ENCODE results near the gene PDLIM7. TPM values are rescaled to one million over a fixed set of nuclear protein-coding genes. Genes with fewer than 3 reads are reported as not detected.

PDLIM7 gene
- total RNA-seq, 2 experiments from 2014 or later = 41.2 to 42.2 TPM

DNA sequence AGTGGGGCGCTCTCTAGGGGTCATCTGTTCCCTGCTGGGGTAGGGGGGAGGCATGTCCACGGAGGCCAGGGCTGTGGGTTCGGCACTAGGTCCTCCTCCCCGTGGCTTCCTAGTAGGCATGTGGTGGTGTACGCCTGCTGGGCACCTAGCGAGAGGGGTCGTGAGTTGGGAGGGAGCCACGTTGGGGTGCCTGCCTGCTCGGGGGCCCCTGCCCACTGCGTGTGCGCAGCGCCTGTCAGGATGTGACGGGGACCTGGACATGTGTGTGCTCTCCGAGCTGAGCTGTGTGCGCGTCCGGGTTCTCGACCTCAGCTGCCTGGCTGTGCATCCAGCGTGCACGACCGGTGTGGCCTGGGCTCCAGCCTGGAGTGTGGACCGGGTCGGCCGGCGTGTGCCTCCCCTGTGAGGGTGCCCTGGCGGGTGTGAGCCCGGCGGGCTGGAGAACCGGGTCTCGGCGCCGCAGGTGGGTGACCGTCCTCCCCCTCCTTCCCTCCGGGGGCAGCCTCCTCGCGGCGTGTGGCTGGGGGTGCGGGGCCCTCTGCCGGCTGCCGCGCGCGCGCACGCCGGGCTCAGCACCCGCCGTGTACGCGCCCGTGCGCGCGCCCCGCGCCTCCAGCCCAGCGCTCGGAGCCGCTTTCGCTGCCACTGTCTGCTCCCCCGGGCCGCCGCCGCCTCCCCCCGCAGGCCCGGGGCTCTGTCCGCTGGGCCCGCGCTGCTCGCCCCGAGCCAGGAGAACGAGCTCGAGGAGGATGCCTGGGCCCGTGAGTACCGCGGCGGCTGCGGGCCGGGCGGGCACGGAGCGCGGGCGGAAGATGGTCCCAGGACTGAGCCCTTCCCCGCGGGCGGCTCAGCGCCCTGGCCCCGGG, 51.0 kb downstream of the PDLIM7 start, which contains the start of gene PRR7:
Gene PRR7 (plus strand): TSS at position 615 of the 866 bp plus-strand sequence. CDS start 8,254 bp downstream, outside the sequence.
- peak; percentile 65 for DNase-seq
- intact Hi-C loops (cut with micrococcal nuclease) = no loop called here
- Mint-ChIP-seq H3K9me3 (no peaks in the 10 kb centered on the region), H3K27me3 (ENCODE audit: low read depth) (no peaks in the 10 kb centered on the region), H3K4me1 (ENCODE audit: low read depth) (peaks cover 45% of the 10 kb centered on the region), H3K4me3 (peak within 1 kb of the TSS; percentile 77), H3K27ac (peak within 1 kb of the TSS; percentile 92), H3K36me3 (ENCODE audit: low read depth) (peaks cover 2% of the 10 kb centered on the region)
- CTCF ChIA-PET = interaction anchor here (1.0 to 8.6 kb wide), 8 partner anchors 9 to 86 kb away, joined by 3 to 131 read pairs (median 24); no protein-coding TSS in a partner anchor

DNA sequence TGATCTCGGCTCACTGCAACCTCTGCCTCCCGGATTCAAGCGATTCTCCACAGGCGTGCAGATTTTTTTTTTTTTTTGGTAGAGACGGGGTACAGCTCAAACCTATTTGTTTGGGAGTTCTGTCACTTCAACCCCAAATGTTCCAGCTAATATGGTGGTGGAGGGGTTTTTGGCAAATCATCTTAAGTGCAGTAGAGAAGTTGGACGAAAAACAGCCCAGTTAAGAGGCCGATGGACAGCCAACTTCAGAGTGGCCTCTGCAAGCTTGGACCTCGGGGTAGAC, 51.5 kb downstream of the PDLIM7 start:
- Mint-ChIP-seq H3K27ac (peak overlapping the region; percentile 92), H3K27me3 (ENCODE audit: low read depth) (no peaks in the 10 kb centered on the region), H3K9me3 (no peaks in the 10 kb centered on the region), H3K4me3 (peak overlapping the region; percentile 77), H3K4me1 (ENCODE audit: low read depth) (peaks cover 48% of the 10 kb centered on the region), H3K36me3 (ENCODE audit: low read depth) (peaks cover 2% of the 10 kb centered on the region)
- intact Hi-C loops (cut with micrococcal nuclease) = loop anchor here (1.0 to 2.0 kb wide), 3 partner anchors 8 to 41 kb away; no protein-coding TSS in a partner anchor
- CTCF ChIA-PET = interaction anchor here (0.7 to 8.6 kb wide), 10 partner anchors 9 to 136 kb away, joined by 3 to 131 read pairs (median 7); no protein-coding TSS in a partner anchor
- no peak for DNase-seq

DNA sequence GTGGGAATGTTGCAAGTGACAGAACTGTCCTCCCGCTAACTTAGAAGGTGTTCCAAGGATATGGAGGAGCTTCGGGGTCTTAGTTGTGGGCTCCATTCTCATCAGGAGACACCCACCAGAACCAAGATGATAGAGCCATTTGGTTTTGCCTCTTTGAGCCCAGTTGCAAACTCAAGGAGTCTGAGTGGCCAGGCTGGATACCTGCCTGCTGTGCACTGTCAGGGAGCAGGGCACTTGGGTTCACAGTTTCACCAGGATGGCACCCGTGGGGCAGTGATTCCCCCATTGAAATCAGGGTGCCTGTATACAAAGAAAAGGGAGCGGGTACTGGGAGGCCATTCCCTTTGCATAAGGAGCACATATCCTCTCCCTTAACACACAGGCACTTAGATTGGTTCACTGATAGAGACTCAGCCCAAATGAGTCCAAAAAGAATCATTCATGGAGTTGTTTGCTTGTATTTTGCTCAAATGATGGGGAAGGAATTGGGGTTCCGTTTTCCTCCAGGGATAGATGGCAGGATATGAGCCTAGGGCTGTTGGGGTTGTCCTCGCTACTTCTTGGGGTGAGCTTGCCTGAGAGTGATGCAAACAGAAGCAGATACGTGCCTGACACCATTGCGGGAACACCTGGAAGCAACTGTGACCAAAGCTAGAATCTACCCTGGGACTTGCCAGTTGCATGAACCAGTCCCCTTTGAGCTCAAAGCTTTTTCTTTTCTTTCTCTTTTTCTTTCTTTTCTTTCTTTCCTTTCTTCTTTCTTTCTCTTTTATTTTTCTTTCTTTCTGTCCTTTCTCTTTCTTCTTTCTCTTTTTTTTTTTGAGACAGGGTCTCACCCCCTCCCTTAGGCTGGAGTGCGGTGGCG, 52.1 kb downstream of the PDLIM7 start:
- H3K27ac Mint-ChIP-seq = peak overlapping the region; percentile 92
- H3K27me3 Mint-ChIP-seq (ENCODE audit: low read depth) = no peaks in the 10 kb centered on the region
- H3K4me3 Mint-ChIP-seq = peak overlapping the region; percentile 77
- intact Hi-C loops (cut with micrococcal nuclease) = loop anchor here (1.0 to 2.0 kb wide), 3 partner anchors 9 to 40 kb away; no protein-coding TSS in a partner anchor
- DNase-seq = peak; percentile 70
- H3K4me1 Mint-ChIP-seq (ENCODE audit: low read depth) = peaks cover 51% of the 10 kb centered on the region
- CTCF ChIA-PET = interaction anchor here (0.7 to 8.6 kb wide), 10 partner anchors 9 to 135 kb away, joined by 3 to 131 read pairs (median 7); no protein-coding TSS in a partner anchor
- H3K9me3 Mint-ChIP-seq = no peaks in the 10 kb centered on the region
- peaks cover 5% of the 10 kb centered on the region for H3K36me3 Mint-ChIP-seq (ENCODE audit: low read depth)

DNA sequence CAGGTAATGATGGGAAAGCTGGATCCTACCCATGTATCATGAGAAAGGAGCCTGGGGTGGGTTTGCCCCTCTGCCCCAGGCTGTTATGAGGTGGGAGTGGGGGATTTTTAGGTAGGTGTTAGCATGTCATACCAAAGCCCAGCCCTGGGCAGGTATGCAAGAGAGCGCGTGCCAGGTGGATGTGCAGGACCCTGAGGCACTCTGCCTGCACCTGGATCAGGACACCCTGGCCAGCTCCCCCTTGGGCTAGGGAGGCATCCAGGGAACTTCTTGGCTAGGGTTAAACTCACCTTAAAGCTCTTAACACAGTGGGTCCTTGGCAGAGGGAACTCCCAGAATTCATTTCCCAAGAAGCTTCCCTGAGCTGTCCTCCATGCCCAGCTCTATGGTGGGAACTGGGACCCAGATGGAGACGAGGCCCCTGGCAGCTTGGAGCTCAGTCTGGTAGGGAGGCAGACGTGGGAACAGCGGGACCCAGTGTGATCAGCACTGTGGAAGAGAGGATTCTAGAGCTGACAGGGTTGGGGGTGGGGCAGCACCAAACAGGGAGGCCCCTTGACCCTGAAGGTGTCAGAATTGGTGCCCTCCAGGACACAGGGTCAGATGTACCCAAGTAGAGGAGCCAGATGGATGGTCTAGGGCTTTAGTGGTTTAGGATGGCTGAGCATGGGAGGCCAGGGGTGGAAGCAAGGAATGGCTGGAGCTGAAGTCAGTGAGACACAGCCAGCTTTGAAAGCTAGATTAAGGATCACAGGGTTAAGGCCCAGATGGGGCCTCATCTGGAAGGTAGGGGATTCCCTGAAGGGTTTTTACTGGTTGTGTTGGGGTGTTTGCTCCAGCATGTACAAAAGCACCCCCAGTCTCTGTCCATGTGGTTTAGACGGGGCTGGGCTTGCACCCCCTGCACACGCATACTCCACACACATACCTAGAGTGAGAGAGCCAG, 53.0 kb downstream of the PDLIM7 start:
- intact Hi-C loops (cut with micrococcal nuclease) = loop anchor here (1.0 to 2.0 kb wide), 3 partner anchors 10 to 40 kb away; no protein-coding TSS in a partner anchor
- H3K4me3 Mint-ChIP-seq = peak overlapping the region; percentile 25
- H3K27me3 Mint-ChIP-seq (ENCODE audit: low read depth) = no peaks in the 10 kb centered on the region
- peaks cover 60% of the 10 kb centered on the region for H3K4me1 Mint-ChIP-seq (ENCODE audit: low read depth)
- no peaks in the 10 kb centered on the region for H3K9me3 Mint-ChIP-seq
- peak; percentile 56 for DNase-seq
- CTCF ChIA-PET = interaction anchor here (1.3 to 8.6 kb wide), 6 partner anchors 11 to 134 kb away, joined by 4 to 131 read pairs (median 41); no protein-coding TSS in a partner anchor
- H3K36me3 Mint-ChIP-seq (ENCODE audit: low read depth) = peaks cover 14% of the 10 kb centered on the region
- H3K27ac Mint-ChIP-seq = peak overlapping the region; percentile 92

DNA sequence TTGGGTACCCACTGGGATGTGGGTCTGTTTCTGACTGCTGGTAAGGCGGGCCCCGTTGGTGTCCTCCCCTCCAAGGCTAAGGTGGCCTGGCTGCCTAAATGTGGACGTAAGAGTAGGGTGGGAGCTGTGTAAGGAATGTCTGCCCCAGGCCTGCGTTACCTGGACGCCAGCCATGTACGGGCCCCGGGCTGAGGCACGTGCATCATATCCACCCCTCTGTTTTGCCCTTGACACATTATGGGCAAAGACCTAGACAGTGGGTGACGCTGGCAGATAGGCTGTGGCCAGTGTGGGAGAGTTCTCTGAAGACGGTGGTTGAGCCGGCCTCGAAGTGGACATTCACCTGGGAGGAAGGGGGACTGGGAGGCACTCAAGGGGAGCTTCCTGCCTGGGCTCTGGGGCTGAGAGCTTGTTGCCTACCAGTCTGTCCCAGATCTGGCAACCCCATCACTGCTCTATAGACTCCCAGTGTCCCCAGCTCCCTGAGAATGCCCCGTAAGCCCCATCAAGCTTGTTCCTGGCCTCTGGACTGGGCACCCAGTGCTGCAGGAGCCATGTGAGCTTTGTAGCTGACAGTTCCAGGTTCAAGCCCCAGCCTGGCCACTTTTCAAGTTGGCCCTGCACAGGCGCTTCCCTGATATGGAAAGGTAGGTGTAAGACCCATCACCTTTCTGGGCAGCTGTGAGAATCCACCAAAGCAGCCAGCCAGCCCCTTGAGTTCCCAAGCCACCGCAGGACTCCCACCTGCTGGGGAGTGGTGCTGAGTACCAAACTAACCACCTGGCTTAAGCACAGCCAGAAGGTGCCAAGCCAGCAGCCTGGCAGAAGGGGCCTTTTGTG, 54.0 kb downstream of the PDLIM7 start:
- H3K27ac Mint-ChIP-seq = peak overlapping the region; percentile 92
- intact Hi-C loops (cut with micrococcal nuclease) = no loop called here
- peaks cover 62% of the 10 kb centered on the region for H3K4me1 Mint-ChIP-seq (ENCODE audit: low read depth)
- no peaks in the 10 kb centered on the region for H3K27me3 Mint-ChIP-seq (ENCODE audit: low read depth)
- H3K4me3 Mint-ChIP-seq = no peak overlapping the region
- CTCF ChIA-PET = interaction anchor here (0.6 to 8.6 kb wide), 6 partner anchors 10 to 53 kb away, joined by 4 to 131 read pairs (median 41); no protein-coding TSS in a partner anchor
- DNase-seq = no peak
- H3K9me3 Mint-ChIP-seq = no peaks in the 10 kb centered on the region
- peaks cover 20% of the 10 kb centered on the region for H3K36me3 Mint-ChIP-seq (ENCODE audit: low read depth)

DNA sequence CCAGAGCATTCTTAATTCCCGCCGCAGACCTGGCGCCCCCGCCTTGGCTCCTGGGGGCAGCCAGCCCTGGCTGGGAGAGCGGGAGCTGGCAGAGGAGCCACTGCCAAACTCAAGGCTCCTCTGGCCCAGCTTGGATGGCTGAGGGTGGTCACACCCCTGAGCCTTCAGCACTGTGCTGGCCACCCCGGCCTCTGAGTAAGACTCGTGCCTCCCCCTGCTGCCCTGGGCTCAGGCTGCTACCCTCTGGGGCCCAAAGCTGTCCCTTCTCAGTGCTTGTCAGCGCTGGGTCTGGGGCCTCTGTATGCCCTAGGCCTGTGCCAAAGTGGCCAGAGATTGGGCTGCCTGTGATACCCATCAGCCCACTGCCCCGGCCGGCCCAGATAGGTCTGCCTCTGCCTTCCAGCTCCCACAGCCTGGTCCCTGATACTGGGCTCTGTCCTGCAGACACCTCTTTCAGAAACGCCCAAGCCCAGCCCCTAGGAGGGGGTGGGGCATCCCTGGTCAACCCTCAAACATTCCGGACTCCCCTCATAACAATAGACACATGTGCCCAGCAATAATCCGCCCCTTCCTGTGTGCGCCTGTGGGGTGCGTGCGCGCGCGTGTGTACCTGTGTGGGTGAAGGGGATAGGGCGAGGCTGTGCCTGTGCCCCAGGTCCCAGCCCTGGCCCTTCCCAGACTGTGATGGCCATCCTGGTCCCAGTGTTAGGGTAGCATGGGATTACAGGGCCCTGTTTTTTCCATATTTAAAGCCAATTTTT, 55.2 kb downstream of the PDLIM7 start:
- no peak overlapping the region for H3K4me3 Mint-ChIP-seq
- H3K4me1 Mint-ChIP-seq (ENCODE audit: low read depth) = peaks cover 61% of the 10 kb centered on the region
- intact Hi-C loops (cut with micrococcal nuclease) = no loop called here
- no peak for DNase-seq
- H3K27me3 Mint-ChIP-seq (ENCODE audit: low read depth) = no peaks in the 10 kb centered on the region
- CTCF ChIA-PET = interaction anchor here (5.9 to 8.6 kb wide), 3 partner anchors 9 to 37 kb away, joined by 37 to 131 read pairs (median 53); no protein-coding TSS in a partner anchor
- peak overlapping the region; percentile 59 for H3K27ac Mint-ChIP-seq
- H3K9me3 Mint-ChIP-seq = no peaks in the 10 kb centered on the region
- peaks cover 32% of the 10 kb centered on the region for H3K36me3 Mint-ChIP-seq (ENCODE audit: low read depth)

DNA sequence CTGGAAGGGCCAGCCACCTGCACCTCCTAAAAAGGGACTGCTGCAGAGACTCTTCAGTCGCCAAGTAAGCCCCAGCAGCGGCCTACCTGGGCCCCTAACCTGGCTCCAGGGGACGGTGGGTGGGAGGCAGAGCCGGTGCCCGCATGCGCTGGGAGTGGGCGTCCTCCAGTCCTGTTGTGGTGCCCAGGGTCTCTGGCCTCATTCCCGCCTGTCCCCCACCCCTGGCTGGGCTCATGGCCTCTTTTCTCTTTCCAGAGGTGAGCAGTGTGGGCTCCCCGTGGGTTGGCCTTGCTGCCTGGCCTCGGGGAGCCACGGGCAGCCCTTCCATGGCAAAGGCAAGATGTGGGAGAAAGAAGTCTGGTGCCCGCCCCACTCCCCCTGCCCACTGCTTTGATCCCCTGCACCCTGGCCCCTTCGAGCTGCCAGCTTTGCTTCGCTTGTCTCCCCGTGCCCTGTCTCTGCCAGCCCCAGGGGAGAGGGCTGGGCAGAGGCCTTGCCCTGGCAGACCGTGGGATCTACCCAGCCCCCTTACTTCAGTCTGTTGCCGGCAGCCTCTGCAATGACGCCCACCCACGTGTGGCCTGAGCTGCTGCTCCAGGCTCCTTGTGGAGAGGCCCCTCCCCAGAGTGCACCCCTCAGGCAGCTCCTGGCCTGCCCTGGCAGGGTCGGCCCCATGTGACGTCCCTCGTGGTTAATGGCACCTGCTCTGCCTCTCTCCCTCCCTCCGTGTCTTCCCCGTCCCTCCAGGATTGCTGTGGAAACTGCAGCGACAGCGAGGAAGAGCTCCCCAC, 56.2 kb downstream of the PDLIM7 start:
- CTCF ChIA-PET = interaction anchor here (1.0 to 7.0 kb wide), 5 partner anchors 14 to 126 kb away, joined by 3 to 53 read pairs (median 11); no protein-coding TSS in a partner anchor
- H3K27me3 Mint-ChIP-seq (ENCODE audit: low read depth) = no peaks in the 10 kb centered on the region
- H3K4me1 Mint-ChIP-seq (ENCODE audit: low read depth) = peaks cover 68% of the 10 kb centered on the region
- intact Hi-C loops (cut with micrococcal nuclease) = loop anchor here (1.0 kb wide), 1 partner anchor 12 kb away; no protein-coding TSS in a partner anchor
- H3K36me3 Mint-ChIP-seq (ENCODE audit: low read depth) = peaks cover 42% of the 10 kb centered on the region
- no peak overlapping the region for H3K4me3 Mint-ChIP-seq
- H3K27ac Mint-ChIP-seq = peak overlapping the region; percentile 90
- no peaks in the 10 kb centered on the region for H3K9me3 Mint-ChIP-seq
- DNase-seq = no peak

DNA sequence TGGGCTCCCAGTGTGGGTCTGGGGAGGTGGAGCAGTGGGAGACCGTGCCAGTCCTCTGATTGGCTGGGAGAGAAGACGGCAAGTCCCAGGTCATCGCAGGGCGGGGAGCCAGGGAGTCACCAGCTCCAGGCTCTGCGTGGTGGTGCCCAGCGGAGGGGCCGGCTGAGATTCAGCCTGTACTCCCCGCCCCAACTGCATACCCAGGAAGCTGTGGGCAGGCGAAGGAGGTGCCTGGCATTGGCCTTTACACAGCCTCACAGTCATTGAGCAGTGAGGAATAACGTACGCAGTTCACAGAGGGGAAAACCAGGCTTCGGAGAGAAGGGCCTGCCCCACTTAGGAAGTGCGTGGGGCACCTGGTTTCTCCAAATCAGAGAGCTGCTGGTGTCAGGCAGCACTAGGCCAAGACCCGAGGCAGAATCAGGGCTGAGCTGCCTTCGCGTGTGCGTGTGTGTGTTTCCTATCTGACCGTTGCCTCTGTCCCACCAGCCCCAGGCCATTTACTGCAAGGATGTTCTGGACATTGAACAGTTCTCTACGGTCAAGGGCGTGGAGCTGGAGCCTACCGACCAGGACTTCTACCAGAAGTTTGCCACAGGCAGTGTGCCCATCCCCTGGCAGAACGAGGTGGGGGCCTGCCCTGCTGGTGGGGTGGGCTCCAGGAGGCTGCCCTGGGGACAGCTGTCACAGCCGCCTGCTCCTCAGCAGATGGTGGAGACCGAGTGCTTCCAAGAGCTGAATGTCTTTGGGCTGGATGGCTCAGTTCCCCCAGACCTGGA, 57.0 kb downstream of the PDLIM7 start:
- Mint-ChIP-seq H3K27ac (peak overlapping the region; percentile 90), H3K4me3 (no peak overlapping the region), H3K36me3 (ENCODE audit: low read depth) (peaks cover 46% of the 10 kb centered on the region), H3K27me3 (ENCODE audit: low read depth) (no peaks in the 10 kb centered on the region), H3K9me3 (no peaks in the 10 kb centered on the region), H3K4me1 (ENCODE audit: low read depth) (peaks cover 66% of the 10 kb centered on the region)
- CTCF ChIA-PET = interaction anchor here (1.0 to 5.0 kb wide), 5 partner anchors 15 to 125 kb away, joined by 3 to 39 read pairs (median 7); no protein-coding TSS in a partner anchor
- peak; percentile 84 for DNase-seq
- intact Hi-C loops (cut with micrococcal nuclease) = loop anchor here (1.0 kb wide), 1 partner anchor 11 kb away; no protein-coding TSS in a partner anchor

All from activated naive CD4-positive, alpha-beta T cell treated with anti-CD3 and anti-CD28 coated beads for 36 hours (primary cell).